K562 (cell line): ENCODE results near the gene GRIK2. TPM values are rescaled to one million over a fixed set of nuclear protein-coding genes. Genes with fewer than 3 reads are reported as not detected.

ENCODE experiments used
- ATAC-seq: fragments of 200-7000 bp; cut with Tn5 transposase; 3 replicates; pipeline ENCODE4 v1.9.1; 2020; ENCODE audit warnings: moderate library complexity
- BruUV-seq: library from RNA; stranded (reverse); fragments of 400-500 nt; replicated peaks from 2 replicates; lab custom pipeline; 2021; lab: Mats Ljungman, UMichigan
- CTCF ChIA-PET: fragments of 300-600 bp; formaldehyde crosslinking; extraction: SDS; loops from one replicate; lab custom pipeline; 2021; ENCODE audit warnings: low intra/inter-chr PET ratio; lab: Yijun Ruan, JAX
- POLR2A ChIA-PET: fragments of 300-600, 350-650 bp; sonication (Branson Sonifier 250); formaldehyde crosslinking; extraction: SDS; loops from one replicate; lab custom pipeline; 2021; ENCODE audit warnings: antibody characterized with exemption, inconsistent platforms; lab: Yijun Ruan, JAX
- DNase-seq, 4 experiments: peaks; one replicate each; pipeline versions ENCODE4 v3.0.0 to v3.0.0-alpha.2; 2011 to 2018; ENCODE audit warnings: low spot score in 3 of 4, mixed read lengths in 3 of 4; ENCODE audit errors: extremely low read depth in 1 of 4
- FAIRE-seq: peaks from 2 replicates; lab custom pipeline; 2011; peaks lifted over from hg19 to GRCh38; lab: Jason Lieb, UNC
- H2AFZ ChIP-seq: 2 replicates; pipeline ENCODE4 v1.6.0; 2011; ENCODE audit warnings: low read depth, low read length, control low read depth, inconsistent platforms
- H3K27ac ChIP-seq: fragments of 200-600 bp; 3 replicates; pipeline ENCODE4 v1.8.0; 2011; ENCODE audit warnings: low read depth, mild to moderate bottlenecking, control low read depth, inconsistent platforms, low read length, moderate library complexity, mixed read lengths; ENCODE audit errors: extremely low read depth
- H3K27me3 ChIP-seq, 2 experiments: fragments of 300-600 bp in 1 of 2; 2 replicates in 1 of 2; 3 replicates in 1 of 2; pipeline versions ENCODE4 v1.6.0 to v1.8.0; 2011; ENCODE audit warnings: inconsistent platforms in 2 of 2, low read length in 2 of 2, mild to moderate bottlenecking in 1 of 2, mixed read lengths in 1 of 2, moderate library complexity in 1 of 2; ENCODE audit not compliant: control insufficient read depth in 2 of 2, insufficient read depth in 2 of 2
- H3K36me3 ChIP-seq: fragments of 300-600 bp; 3 replicates; pipeline ENCODE4 v1.8.0; 2011; ENCODE audit warnings: mild to moderate bottlenecking, low read length, inconsistent platforms; ENCODE audit not compliant: control insufficient read depth, insufficient read depth
- H3K4me1 ChIP-seq, 2 experiments: fragments of 200-600 bp in 1 of 2; replicated peaks in 1 of 2; 2 replicates in 1 of 2; 3 replicates in 1 of 2; pipeline versions ENCODE4 v1.5.1 to v1.8.0; 2011; ENCODE audit warnings: inconsistent platforms in 2 of 2, low read length in 2 of 2, mild to moderate bottlenecking in 1 of 2, mixed read lengths in 1 of 2, moderate library complexity in 1 of 2; ENCODE audit not compliant: control insufficient read depth in 2 of 2, insufficient read depth in 2 of 2
- H3K4me2 ChIP-seq: 2 replicates; pipeline ENCODE4 v1.6.1; 2011; ENCODE audit warnings: low read length, control low read depth, inconsistent platforms, mixed read lengths; ENCODE audit not compliant: insufficient read depth
- H3K4me3 ChIP-seq: fragments of 200-600 bp; sonication (generic), shearing (Covaris generic); 2 replicates; pipeline ENCODE4 v1.5.1; 2016; ENCODE audit warnings: control low read depth, inconsistent platforms
- H3K79me2 ChIP-seq: fragments of 200-600 bp; 3 replicates; pipeline ENCODE4 v1.8.0; 2011; ENCODE audit warnings: low read length, inconsistent platforms; ENCODE audit not compliant: control insufficient read depth, insufficient read depth
- H3K9ac ChIP-seq, 2 experiments: 2 replicates each; pipeline versions ENCODE4 v1.6.0 to v1.6.1; 2011; ENCODE audit warnings: low read depth in 2 of 2, low read length in 2 of 2, control low read depth in 1 of 2, inconsistent platforms in 1 of 2, mild to moderate bottlenecking in 1 of 2, mixed read lengths in 1 of 2; ENCODE audit not compliant: insufficient read depth in 1 of 2
- H3K9me1 ChIP-seq: one replicate; pipeline ENCODE4 v1.6.0; 2011; ENCODE audit warnings: inconsistent platforms, mild to moderate bottlenecking, low read length, moderate library complexity; ENCODE audit not compliant: control insufficient read depth, insufficient read depth
- H3K9me3 ChIP-seq: replicated peaks from 2 replicates; pipeline ENCODE4 v1.5.1; 2011; ENCODE audit warnings: low read depth, low read length, inconsistent platforms; ENCODE audit not compliant: control insufficient read depth, insufficient read depth
- H4K20me1 ChIP-seq: replicated peaks from 2 replicates; pipeline ENCODE4 v1.6.1; 2011; ENCODE audit warnings: low read length, inconsistent platforms, mixed read lengths; ENCODE audit not compliant: control insufficient read depth, insufficient read depth
- COPS2 ChIP-seq: fragments of 450-650 bp; conservative IDR thresholded peaks from 2 replicates; pipeline ENCODE4 v1.6.1; 2016; ENCODE audit warnings: mild to moderate bottlenecking, moderate library complexity
- CREM ChIP-seq: IDR thresholded peaks from 2 replicates; pipeline ENCODE4 v1.6.1; 2014; ENCODE audit warnings: antibody characterized with exemption, low read depth
- ETS1 ChIP-seq: conservative IDR thresholded peaks from 2 replicates; pipeline ENCODE4 v1.6.1; 2011; ENCODE audit warnings: low read depth, mild to moderate bottlenecking, low read length; ENCODE audit not compliant: control insufficient read depth
- SIN3B ChIP-seq: fragments of 450-650 bp; IDR thresholded peaks from 2 replicates; pipeline ENCODE4 v1.6.1; 2017; ENCODE audit warnings: low read depth, mild to moderate bottlenecking, moderate library complexity
- SIRT6 ChIP-seq: IDR thresholded peaks from one replicate; pipeline ENCODE4 v1.6.1; 2012; ENCODE audit warnings: low read depth, mild to moderate bottlenecking, control low read depth, inconsistent platforms, low read length, moderate library complexity
- TBP ChIP-seq: optimal IDR thresholded peaks from 2 replicates; pipeline ENCODE3; 2011; ENCODE audit warnings: low read depth, low read length, improper control_type of control experiment
- ZNF133 ChIP-seq: fragments of 250-450 bp; sonication (Bioruptor Pico); IDR thresholded peaks from 2 replicates; pipeline ENCODE4 v1.4.0; 2020; ENCODE audit warnings: mild to moderate bottlenecking
- ZNF143 ChIP-seq: sonication (generic); formaldehyde crosslinking; IDR thresholded peaks from 2 replicates; pipeline ENCODE4 v1.9.0; 2022; ENCODE audit warnings: mild to moderate bottlenecking, missing genetic modification reagents
- ZNF239 ChIP-seq: fragments of 250-450 bp; sonication (Bioruptor Pico); IDR thresholded peaks from 2 replicates; pipeline ENCODE4 v1.4.0; 2020; ENCODE audit warnings: mild to moderate bottlenecking
- ZNF24 ChIP-seq: fragments of 450-650 bp; IDR thresholded peaks from 2 replicates; pipeline ENCODE4 v1.6.1; 2016
- ZNF324 ChIP-seq: fragments of 250-450 bp; sonication (Bioruptor Pico); IDR thresholded peaks from 2 replicates; pipeline ENCODE4 v1.4.0; 2020; ENCODE audit warnings: mild to moderate bottlenecking
- ZNF780A ChIP-seq: fragments of 250-450 bp; sonication (Bioruptor Pico); IDR thresholded peaks from 2 replicates; pipeline ENCODE4 v1.5.0; 2021; ENCODE audit warnings: mild to moderate bottlenecking
- WGBS: fragments of 100-300 bp; shearing (Covaris generic); methylation state at CpG from one replicate; pipeline ENCODE4 v1.1.6; 2016; ENCODE audit warnings: low coverage, mixed read lengths; ENCODE audit not compliant: insufficient coverage; ENCODE audit errors: missing lambda C conversion rate; 5-methylcytosine and 5-hydroxymethylcytosine counted together
- in situ Hi-C: fragments of 300-500 bp; cut with MboI; formaldehyde crosslinking; loops from 4 replicates; pipeline ENCODE4 v1.15.0; 2018; ENCODE audit warnings: inconsistent platforms, mixed read lengths
- intact Hi-C: fragments of 100-400 bp; cut with micrococcal nuclease; formaldehyde crosslinking; loops from 2 replicates; pipeline ENCODE4 v1.14.2; 2022
- polyA plus RNA-seq, 8 experiments: library from polyadenylated mRNA; depleted of rRNA in 4 of 8; stranded (reverse) in 5 of 8; unstranded in 3 of 8; fragments of >200 nt; fragmentation: Nextera tagmentation in 2 of 8; fragmentation: Illumina TruSeq in 1 of 8; extraction: Ambion mirVana in 2 of 8; extraction: Trizol in 1 of 8; gene quantifications; 2 replicates each; pipeline versions ENCODE4 v1.2.1 to v1.2.3, GENCODE V29; 2011 to 2014; ENCODE audit warnings: inconsistent platforms in 1 of 8, missing spikeins in 1 of 8
- total RNA-seq, 7 experiments: library from RNA; depleted of rRNA in 6 of 7; stranded (reverse); fragments of >200 nt in 6 of 7; fragmentation: Illumina TruSeq in 2 of 7; extraction: Trizol in 2 of 7; gene quantifications; 2 replicates each; pipeline versions ENCODE4 v1.2.1 to v1.2.3, GENCODE V29; 2011 to 2021; ENCODE audit warnings: low replicate concordance in 1 of 7

Gene GRIK2
- total and polyA plus RNA-seq, 9 of the 15 experiments (the other 6 are each of a cell fraction or from before 2014, with no cell fraction given), result not detected

- no peak for DNase-seq
- FAIRE-seq, result no peak
Observed at GRCh38 chr6:102015431-102015830, 621.9 kb downstream of the GRIK2 start.

More at GRCh38 chr6:102015431-102015830, 621.9 kb downstream of the GRIK2 start:
- Histone ChIP-seq H3K4me2 (no peak overlapping the region), H3K4me1 (no peaks in the 10 kb centered on the region), H3K27me3 (no peaks in the 10 kb centered on the region), H4K20me1 (no peaks in the 10 kb centered on the region), H3K36me3 (no peaks in the 10 kb centered on the region), H3K9ac (no peak overlapping the region), H3K9me3 (no peaks in the 10 kb centered on the region), H3K79me2 (no peaks in the 10 kb centered on the region), H3K4me3 (no peak overlapping the region), H3K27ac (no peak overlapping the region), H3K9me1 (no peaks in the 10 kb centered on the region), H2AFZ (no peak overlapping the region)
- intact Hi-C loops (no loop called here), in situ Hi-C loops (no loop called here)
- POLR2A ChIA-PET, result no interaction called here
- no peak for ATAC-seq
- no peak for TF ChIP-seq ZNF780A (CRISPR knock-in tag)
- TF ChIP-seq ETS1, result no peak
- TF ChIP-seq ZNF324 (CRISPR knock-in tag), result no peak
- no peak for TF ChIP-seq ZNF24
- no peak for TF ChIP-seq CREM
- TF ChIP-seq ZNF133, result no peak
- TF ChIP-seq ZNF143, result no peak
- TF ChIP-seq COPS2, result no peak
- no peak for TF ChIP-seq SIRT6
- no peak for TF ChIP-seq SIN3B
- no peak for TF ChIP-seq TBP
- no peak for TF ChIP-seq ZNF239 (CRISPR knock-in tag)
- CTCF ChIA-PET, result no interaction called here
- no TSS peak for BruUV-seq
- WGBS, result 1% methylated on average over 4 of the region's 4 CpGs
